HG03103 (cell line): Measurements from ENCODE around the gene RSU1.

Experiments used
- ATAC-seq: cut with Tn5 transposase; IDR thresholded peaks from one replicate; pipeline ENCODE4 v1.9.1; 2021; ENCODE audit warnings: low read depth; ENCODE audit not compliant: unreplicated experiment

The RSU1 gene

DNA sequence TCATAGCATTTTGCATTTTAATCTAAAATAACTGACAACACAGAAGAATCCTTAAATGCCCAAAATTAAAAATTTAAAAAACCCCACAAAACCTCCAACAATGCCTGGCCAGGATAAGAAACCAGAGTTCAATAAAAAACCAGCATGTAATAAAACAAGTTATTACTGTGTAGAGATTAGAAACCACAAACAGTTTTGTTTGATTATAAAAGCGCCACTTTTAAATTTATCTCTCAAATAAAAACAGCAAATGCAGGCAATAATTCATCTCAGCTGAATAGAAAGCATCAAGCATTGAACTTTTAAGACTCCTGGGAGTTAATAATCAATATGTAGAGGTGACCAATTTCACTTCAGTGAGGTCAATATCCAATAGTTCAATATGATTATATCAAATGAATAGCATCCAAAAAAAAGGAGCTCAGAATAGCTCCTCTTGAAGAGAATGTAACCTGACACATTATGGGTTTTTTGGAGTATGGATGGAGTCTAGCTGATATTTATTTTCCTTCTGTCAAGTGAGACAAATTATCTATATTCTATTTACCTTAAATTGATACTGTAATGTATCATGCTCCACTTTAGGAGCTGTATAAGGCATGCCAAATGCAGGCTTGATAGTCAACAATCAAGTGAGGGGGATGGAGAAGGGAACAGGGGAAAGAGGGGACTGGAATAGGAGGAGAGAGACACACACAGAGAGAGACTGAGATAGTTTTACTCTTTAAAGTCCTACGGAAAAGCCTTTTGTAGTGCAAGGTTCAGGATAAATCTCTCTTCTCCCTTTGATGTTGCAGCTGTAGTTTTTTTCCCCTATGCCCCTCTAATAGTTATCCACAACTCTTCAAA, 130.9 kb downstream of the RSU1 start:
- ATAC-seq, result no peak

DNA sequence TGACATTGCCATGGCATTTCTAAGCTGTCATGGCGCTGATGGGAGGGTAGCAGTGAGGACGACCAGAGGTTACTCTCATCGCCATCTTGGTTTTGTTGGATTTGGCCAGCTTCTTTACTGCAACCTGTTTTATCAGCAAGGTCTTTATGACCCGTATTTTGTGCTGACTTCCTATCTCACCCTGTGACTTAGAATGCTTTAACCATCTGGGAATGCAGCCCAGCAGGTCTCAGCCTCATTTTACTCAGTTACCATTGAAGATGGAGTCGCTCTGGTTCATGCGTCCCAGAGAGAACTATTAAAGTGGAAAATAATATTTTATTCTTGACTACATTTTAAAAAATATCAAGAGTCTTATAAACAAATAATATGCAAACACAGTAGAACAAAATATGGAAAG, 131.7 kb downstream of the RSU1 start:
- ATAC-seq, result no peak

DNA sequence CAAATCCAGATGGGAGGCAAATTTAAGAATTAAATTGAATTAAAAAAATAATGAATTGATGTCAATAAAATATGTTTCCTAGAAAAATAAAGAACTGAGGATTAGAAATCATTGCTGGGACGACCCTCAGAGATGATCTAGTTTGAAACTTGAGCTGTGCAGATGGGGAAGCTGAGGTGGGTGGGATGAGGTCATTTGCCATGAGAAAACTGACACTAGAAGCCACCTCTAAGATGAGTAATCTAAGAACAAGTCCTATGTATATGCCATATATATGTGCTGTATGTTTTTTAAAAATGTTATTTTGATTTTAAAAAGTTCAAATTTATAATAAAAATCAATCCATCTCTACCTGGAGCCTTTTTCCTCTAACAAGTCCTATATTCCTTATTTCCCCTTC, 135.7 kb downstream of the RSU1 start:
- ATAC-seq, result no peak

DNA sequence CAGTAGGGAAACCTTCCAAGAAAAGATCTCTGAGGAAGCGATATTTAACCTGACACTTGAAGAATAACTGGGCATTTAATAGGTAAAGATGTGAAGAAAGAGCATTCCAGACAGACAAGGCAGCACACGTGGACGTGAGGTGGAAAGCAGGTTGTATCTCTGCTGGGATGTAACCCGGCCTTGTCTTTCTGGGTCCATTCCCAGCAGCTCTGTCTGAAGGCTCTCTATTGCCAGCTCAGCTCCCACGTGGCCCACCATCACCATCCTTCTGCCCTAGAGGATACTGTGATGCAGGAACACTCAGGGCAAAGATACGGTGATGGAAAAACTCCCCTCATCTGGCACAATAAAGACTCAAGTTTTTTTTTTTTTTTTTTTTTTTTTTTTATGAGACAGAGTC, 137.7 kb downstream of the RSU1 start:
- no peak for ATAC-seq

DNA sequence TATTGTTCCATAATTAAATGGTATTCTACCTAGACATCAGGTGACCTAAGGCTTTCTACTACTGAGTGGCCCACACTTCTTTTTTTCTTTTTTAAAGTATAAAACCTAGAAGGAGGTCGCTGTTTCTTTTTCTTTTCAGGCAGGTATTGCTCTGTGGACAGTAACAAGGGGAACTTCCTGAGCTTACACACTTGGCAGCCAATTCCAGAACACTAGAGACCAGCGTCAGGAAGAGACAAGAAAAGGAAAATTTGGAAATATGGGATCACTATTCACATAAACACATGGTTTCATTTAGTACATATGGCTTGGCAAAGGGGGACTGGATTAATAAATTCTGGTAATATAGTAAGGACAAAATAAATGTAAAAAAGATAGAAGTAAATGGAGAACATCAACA, 141.9 kb downstream of the RSU1 start:
- no peak for ATAC-seq

DNA sequence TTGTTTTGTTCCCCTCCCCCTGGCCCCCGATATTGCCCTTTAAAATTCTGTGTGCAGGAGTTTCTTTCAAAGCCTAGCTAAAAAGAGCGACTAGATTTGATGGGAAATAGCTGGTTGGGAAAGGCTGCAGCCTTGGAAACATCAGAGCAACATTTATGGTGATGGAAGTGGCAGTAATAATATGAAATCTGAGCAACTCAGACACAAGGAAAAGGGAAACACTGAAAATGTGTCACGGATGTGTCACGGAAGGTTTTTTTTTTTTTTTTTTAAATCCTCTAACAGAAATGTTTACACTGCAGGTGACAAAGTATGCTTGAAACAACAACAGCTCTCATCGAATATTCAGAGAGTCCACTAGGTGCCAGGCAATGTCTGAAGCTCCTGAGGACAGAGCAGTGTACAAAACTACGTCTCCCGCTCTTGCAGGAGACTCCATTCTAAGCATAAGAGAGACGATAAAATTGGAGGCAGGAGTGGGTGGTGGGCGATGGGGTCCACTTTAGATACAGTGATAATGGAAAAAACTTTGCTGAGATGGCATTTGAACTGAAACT, 143.0 kb downstream of the RSU1 start:
- ATAC-seq, result no peak

DNA sequence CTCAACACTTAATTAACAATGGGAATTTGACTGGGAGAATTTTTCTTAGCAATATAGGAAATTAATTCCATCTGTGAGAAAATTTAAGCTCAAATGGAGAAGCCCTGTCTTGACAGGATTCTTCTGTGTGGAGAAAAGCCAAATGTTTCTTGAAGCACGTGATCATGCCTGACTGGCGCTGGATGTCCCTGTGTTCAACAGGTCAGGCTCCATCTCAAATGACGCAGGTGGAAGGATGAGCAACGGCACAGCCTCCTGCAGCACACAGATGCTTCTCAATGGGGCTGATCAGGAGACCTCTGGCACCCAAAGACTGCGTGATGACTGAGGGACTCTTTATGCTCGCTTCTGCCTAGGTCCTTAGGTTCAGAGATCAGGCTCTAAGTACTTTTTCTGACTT, 143.8 kb downstream of the RSU1 start:
- ATAC-seq, result no peak

DNA sequence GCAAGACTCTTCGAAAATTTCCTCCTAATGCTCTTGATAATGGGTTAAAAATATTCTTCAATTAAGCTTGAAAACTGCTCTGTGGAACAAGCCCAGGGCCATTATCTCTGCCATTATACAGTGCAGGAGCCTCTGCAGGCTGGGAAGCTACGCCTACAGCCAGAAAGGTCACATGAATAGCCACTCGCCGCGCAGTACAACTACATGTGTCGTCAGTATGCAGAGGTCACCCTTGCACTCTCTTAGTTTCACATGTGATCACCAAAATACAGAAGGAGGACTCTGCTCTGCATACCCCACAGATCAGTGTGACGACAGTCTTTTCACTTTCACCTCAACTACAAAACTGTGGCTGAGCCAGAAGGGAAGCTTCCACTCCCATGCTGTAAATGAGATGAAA, 153.8 kb downstream of the RSU1 start:
- ATAC-seq, result no peak

DNA sequence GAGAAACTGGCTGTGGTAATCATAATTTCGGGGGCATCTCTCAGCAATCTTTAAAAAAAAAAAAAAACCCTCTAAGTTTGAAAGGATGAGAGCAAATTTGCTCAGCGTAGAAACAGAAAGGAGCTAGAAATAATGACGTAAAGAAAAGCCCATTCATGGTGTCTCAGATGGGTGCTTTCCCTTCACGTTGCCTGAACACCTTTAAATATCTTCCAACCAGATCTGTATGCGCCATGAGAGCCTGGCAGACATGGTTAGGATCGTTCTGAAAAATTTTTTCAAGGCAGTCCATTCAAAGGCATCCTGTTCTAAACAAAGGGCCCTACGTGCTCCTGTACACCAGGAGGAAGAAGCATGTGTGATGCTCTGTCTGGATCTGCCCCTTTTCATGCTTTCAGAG, 154.3 kb downstream of the RSU1 start:
- no peak for ATAC-seq

DNA sequence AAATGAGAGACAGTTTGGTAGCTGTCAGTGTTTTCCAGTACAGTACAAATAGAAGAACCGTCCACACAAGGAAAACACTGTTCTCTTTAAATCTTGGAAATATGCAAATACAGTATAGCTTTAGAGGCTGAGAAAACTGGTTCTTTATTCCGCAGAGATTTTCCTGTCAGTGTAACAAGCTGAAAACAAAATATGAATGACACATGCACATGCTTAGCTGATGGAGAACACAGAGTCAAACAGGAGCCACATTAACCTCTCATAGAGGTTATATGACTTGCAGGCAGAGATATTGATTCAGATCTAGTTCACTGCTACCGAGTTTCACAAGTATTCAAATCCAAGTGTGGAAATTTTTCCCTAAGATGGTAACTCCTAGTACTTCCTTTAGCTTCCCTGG, 160.3 kb downstream of the RSU1 start:
- ATAC-seq, result no peak

DNA sequence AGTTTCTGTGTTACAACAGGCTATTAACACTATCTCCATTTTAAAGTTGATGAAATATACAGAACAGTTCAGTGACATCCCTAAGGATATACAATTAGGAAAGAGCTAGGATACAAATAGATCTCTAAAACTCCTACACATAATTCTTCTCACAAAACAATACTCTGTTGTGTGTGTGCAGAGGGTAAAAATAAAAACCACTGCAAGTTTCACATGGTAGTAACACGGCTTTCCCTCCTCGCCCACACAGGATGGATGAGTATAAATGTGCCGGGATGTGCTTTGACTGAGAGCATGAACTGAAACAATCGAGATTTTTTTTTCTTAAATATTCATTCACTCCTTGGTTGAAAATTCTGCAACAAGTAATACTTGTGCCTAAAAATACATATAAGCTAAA, 164.0 kb downstream of the RSU1 start:
- no peak for ATAC-seq

DNA sequence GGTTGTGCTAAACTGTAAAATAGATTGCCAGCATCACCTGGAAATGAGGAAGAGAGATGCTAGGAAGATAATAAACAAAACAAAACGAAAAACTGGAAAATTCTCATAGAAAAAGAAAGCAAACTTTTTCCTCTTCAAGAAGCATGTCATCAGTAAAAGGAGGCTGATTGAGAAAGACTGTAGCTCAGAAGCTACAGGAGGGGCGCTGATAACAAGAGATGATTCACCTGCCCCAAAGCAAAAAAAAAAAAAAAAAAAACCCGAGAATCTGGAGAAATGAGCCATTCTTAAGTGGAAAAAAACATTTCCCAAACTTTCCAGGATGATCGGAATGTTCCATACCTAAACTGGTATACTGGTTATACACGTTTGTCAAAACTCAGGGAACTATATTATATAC, 165.1 kb downstream of the RSU1 start:
- ATAC-seq, result no peak

DNA sequence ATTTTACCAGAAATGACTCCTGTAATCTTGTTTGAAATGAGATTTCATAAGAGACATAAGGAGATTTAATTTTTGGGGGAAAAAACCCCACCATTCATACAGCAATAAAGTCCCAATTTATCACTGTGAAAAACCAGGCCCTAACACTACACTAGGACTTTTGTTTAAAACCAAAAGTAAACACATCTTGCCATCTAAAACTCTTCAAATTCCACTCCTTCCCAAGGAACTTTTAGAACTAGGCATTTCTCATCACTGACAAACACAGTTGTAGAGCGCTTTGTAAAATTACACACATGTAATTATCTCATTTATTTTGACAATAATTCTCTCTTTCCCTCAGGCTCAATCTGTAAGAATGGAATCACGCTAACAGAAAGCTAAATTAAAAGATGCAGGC, 167.5 kb downstream of the RSU1 start:
- ATAC-seq, result no peak

DNA sequence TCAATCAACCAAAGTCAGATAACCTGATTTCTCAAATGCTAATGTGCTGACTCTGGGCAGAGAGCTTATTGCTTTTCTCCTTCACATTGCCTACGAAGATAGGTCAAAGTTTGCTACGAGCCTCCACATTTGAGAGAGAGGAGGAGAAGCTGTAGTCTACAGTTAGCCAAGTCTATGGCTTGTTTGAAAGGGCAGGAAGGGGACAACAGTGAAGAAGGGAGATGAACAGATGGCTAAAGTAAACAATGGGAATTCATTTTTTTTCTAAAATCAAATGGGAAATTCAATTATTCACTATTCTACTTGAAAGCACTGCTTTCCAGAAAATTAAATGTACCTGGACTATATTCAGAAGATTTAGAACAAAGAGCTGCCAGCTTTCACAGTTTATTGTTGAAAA, 168.9 kb downstream of the RSU1 start:
- ATAC-seq, result no peak

DNA sequence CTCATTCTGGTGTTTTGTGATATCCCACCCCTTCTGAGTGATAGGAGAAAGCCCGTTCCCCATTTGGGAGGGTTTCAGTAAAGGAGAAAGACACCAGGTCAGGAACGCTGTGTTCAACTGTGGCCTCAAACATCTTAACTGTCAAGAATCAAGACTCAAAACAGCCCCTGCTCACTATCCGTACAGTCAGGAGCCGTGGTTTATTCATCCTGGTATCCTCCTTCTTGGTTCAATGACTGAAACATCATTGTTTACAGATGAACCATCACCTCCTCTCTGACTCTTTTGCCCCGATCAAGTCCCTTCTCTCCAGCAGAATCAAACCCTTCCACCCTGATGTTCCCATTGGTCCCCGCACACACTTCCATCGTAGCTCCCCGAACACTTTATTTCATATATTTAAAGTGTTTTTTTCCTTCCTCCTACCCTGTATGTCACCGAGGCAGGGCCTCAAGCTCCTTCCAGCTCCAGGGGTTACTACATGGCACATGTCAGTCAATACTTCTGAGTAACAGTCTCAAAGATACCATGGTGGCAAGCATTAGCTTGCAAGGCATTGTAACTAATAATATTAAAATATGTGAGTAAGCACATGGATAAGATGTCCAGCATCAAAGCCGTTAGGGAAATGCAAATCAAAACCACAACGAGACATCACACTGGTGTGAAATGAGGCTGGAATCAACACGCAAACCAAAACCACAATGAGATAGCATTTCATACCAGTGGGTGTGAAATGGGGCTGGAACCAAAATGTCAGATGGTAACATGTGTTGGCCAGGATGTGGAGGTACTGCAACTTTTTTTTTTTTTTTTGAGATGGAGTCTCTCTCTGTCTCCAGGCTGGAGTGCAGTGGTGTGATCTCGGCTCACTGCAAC, 170.8 kb downstream of the RSU1 start:
- no peak for ATAC-seq

DNA sequence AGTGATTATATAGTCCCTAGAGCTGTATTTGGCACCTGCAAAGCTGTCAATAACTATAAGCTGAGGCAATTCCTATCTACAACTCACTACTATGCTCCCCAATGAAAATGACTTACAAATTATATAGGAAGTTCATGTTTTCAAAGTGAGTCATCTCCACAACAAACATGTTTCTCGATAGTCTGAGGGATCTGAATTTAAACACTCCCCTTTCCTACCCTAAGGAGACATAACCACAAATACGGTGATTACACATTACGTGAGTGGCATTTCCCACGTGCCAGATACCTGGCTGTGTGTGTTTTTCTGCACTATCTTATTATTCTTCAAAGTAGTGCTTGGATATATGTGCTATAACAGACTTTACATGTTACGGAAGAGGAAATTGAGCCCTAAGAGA, 173.1 kb downstream of the RSU1 start:
- no peak for ATAC-seq

DNA sequence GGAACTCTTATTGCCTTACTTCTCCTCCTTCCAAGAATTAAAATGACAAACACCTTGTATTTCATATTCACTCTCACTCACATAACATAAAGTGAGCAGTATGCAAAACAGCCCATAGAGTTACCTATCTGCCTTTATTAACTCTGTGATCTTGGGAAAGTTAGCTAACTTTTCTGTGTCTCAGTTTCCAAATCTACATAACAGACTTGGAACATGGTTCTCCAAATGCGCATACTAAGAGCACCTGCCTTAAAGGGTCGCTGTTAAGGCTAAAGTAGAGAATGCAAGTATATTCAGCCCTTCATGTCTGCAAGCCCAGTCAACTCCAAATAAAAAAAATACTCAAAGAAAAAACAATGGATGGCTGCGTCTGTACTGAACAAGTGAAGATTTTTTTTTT, 173.7 kb downstream of the RSU1 start:
- no peak for ATAC-seq

DNA sequence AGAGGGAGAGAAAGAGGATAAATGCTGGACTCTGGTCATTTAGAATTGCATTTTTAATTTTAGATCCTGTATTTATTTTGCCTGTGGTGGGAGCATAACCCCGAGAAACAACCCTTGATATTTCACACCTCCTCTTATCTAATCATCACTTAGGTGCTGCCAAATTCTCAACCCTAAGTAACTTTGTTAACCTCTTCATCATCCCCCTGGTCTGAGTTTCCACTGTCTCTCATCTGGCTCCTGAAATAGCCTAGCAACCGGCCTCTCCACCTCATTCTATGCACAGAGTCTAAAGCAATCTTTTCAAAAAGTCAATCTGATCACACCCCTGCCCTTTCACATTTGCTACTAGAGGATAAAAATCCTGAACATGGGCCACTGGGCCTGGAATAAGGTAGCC, 177.1 kb downstream of the RSU1 start:
- no peak for ATAC-seq

DNA sequence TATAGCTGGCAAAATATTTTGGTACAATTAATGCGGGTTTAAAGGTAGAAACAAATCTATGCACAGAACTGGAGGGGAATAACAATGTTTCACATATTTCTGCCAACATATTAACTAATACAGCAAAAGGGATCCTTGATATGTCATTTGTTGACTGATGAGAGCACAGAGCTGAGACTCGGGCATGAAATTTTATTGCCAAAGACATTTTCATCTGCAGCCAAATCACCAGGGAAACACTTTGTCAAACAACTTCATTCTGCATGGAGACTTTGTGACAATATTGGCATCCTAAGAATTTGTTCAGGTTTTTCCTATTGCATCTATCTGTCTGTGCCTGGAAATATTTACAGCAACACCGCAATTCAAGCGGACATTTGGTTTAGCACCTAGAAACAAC, 177.8 kb downstream of the RSU1 start:
- ATAC-seq, result no peak

DNA sequence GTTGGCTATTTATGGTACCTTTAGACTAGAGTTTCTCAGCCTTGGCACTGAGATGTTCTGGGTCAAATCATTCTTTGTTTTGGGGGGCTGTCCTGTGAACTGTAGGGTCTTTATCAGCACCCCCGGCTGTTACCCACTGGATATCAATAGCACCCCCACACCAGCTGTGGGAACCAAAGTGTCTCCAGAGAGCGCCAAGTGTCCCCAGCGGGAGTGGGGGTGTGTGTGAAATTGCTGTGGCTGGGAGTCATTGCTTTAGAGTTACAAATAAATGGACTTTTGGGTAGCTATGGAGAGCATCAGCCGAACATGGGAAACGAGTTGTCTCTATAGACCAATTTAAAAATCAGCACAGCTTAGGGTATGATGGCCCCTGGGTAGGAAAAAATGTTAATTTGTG, 184.2 kb downstream of the RSU1 start:
- no peak for ATAC-seq

DNA sequence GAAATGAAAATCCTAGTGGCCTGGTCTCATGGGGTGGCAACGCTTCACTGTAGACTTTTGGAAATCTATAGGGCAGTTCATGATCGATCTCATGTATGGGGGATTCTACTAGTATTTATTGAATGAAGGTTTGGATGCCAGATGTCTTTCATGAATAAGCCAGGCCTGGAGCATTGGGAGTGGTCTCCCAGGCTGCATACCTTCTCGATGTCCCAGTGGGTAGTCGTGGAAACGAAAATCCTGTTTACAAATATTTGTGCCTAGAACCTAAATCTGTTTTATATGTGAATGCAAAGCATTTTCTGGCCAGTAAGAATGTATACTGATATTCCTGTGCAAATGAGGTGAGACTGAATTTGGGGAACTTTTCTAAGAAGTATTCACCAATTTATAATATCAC, 190.5 kb downstream of the RSU1 start:
- no peak for ATAC-seq

DNA sequence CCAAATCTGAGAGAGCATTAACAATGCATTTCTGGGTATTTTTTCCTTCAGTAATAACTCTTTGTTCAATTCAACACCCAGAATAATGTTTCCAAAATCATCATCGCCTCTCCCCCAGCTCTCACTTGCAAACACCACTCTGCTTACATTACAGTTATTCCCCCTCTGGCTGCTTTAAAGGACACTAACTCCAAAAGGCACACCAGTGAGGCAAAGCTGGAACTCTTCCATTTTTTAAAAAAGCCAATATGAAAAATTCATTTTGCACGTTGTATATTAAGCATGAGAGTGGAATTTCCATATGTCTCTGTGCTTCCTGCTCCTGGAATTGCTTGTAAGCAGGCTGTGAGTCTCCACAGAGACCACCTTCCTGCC, 204.3 kb downstream of the RSU1 start:
- ATAC-seq, result no peak
